SK-N-MC (cell line): ENCODE data around the gene HDAC4.

Source experiments
- DNase-seq: peaks from one replicate; pipeline ENCODE4 v3.0.0-alpha.2; 2011; ENCODE audit warnings: low read depth, low spot score
- H3K27ac ChIP-seq: fragments of 200-600 bp; sonication (generic); 2 replicates; pipeline ENCODE4 v1.5.1; 2016; ENCODE audit warnings: mixed run types
- H3K36me3 ChIP-seq: fragments of 200-600 bp; sonication (generic); 2 replicates; pipeline ENCODE4 v1.6.1; 2017; ENCODE audit warnings: antibody characterized with exemption, low read length, mixed read lengths; ENCODE audit not compliant: insufficient read depth
- H3K4me3 ChIP-seq: fragments of 200-600 bp; sonication (generic); 2 replicates; pipeline ENCODE4 v1.5.1; 2016
- H3K9ac ChIP-seq: fragments of 200-600 bp; sonication (generic); 2 replicates; pipeline ENCODE4 v1.8.0; 2017; ENCODE audit warnings: mixed run types, mixed read lengths; ENCODE audit not compliant: insufficient read length
- H3K9me3 ChIP-seq: fragments of 200-600 bp; sonication (generic); 2 replicates; pipeline ENCODE4 v1.6.1; 2017; ENCODE audit warnings: low read depth, mild to moderate bottlenecking, antibody characterized with exemption, low read length, moderate library complexity, mixed read lengths
- EZH2 ChIP-seq: fragments of 200-600 bp; sonication (generic); IDR thresholded peaks from one replicate; pipeline ENCODE4 v1.6.1; 2017; ENCODE audit warnings: antibody characterized with exemption
- FOXP2 ChIP-seq: optimal IDR thresholded peaks from 2 replicates; pipeline ENCODE3; 2011; ENCODE audit warnings: mild to moderate bottlenecking, moderate library complexity; ENCODE audit not compliant: insufficient read depth; ENCODE audit errors: extremely low read length, control extremely low read depth
- POLR2AphosphoS5 ChIP-seq: IDR thresholded peaks from 2 replicates; pipeline ENCODE4 v1.6.1; 2012; ENCODE audit warnings: mild to moderate bottlenecking, low read depth, low read length, borderline replicate concordance

HDAC4 gene

GRCh38 chr2:239212929-239213642 is 187.7 kb downstream of the HDAC4 start:
- Histone ChIP-seq H3K36me3 (no peaks in the 10 kb centered on the region), H3K4me3 (no peak overlapping the region), H3K27ac (no peak overlapping the region), H3K9ac (no peak overlapping the region), H3K9me3 (no peaks in the 10 kb centered on the region)
- no peak for DNase-seq
- TF ChIP-seq EZH2 (no peak), FOXP2 (no peak), POLR2AphosphoS5 (no peak)

GRCh38 chr2:239212121-239212928 is 188.5 kb downstream of the HDAC4 start:
- TF ChIP-seq POLR2AphosphoS5 (no peak), FOXP2 (no peak), EZH2 (no peak)
- Histone ChIP-seq H3K27ac (no peak overlapping the region), H3K4me3 (no peak overlapping the region), H3K9ac (no peak overlapping the region), H3K36me3 (no peaks in the 10 kb centered on the region), H3K9me3 (no peaks in the 10 kb centered on the region)
- DNase-seq: no peak

GRCh38 chr2:239211396-239212094 is 189.3 kb downstream of the HDAC4 start:
- Histone ChIP-seq H3K36me3 (no peaks in the 10 kb centered on the region), H3K9me3 (no peaks in the 10 kb centered on the region), H3K4me3 (no peak overlapping the region), H3K9ac (no peak overlapping the region), H3K27ac (no peak overlapping the region)
- TF ChIP-seq FOXP2: no peak
- no peak for TF ChIP-seq EZH2
- TF ChIP-seq POLR2AphosphoS5: no peak
- no peak for DNase-seq

GRCh38 chr2:239209783-239210182 is 191.0 kb downstream of the HDAC4 start:
- DNase-seq: no peak
- no peak overlapping the region for H3K4me3 ChIP-seq
- H3K27ac ChIP-seq: no peak overlapping the region
- H3K36me3 ChIP-seq: no peaks in the 10 kb centered on the region
- TF ChIP-seq EZH2: no peak
- no peak for TF ChIP-seq POLR2AphosphoS5
- TF ChIP-seq FOXP2: no peak
- no peaks in the 10 kb centered on the region for H3K9me3 ChIP-seq
- H3K9ac ChIP-seq: no peak overlapping the region

- no peak overlapping the region for H3K27ac ChIP-seq
Measured at GRCh38 chr2:239208465-239209180, 192.2 kb downstream of the HDAC4 start.

GRCh38 chr2:239206851-239207250 is 194.0 kb downstream of the HDAC4 start:
- no peak overlapping the region for H3K9ac ChIP-seq
- H3K4me3 ChIP-seq: no peak overlapping the region
- TF ChIP-seq POLR2AphosphoS5 (no peak), FOXP2 (no peak), EZH2 (no peak)
- no peak for DNase-seq
- no peak overlapping the region for H3K27ac ChIP-seq
- no peaks in the 10 kb centered on the region for H3K36me3 ChIP-seq
- H3K9me3 ChIP-seq: no peaks in the 10 kb centered on the region

More at GRCh38 chr2:239208465-239209180, 192.2 kb downstream of the HDAC4 start:
- DNase-seq: no peak
- H3K4me3 ChIP-seq: no peak overlapping the region
- H3K9me3 ChIP-seq: no peaks in the 10 kb centered on the region
- no peak overlapping the region for H3K9ac ChIP-seq
- H3K36me3 ChIP-seq: no peaks in the 10 kb centered on the region
- no peak for TF ChIP-seq POLR2AphosphoS5
- TF ChIP-seq FOXP2: no peak
- TF ChIP-seq EZH2: no peak

- no peak overlapping the region for H3K4me3 ChIP-seq
- H3K27ac ChIP-seq: no peak overlapping the region
- no peak for DNase-seq
- no peak overlapping the region for H3K9ac ChIP-seq
- no peaks in the 10 kb centered on the region for H3K36me3 ChIP-seq
- H3K9me3 ChIP-seq: no peaks in the 10 kb centered on the region
- no peak for TF ChIP-seq EZH2
- TF ChIP-seq FOXP2: no peak
Measured at GRCh38 chr2:239206042-239206441, 194.8 kb downstream of the HDAC4 start.
